DMS53 treated with DMSO at 0.1 percent for 48 hours (cell line): ENCODE measurements around the gene PLCB1.
"Not testable (repeated sequence)": the region's sequence is repeated elsewhere in the genome, so short reads cannot be mapped to it uniquely, and the experiment has no call there.

Experiments used
- DNase-seq: peaks from one replicate; lab custom pipeline; 2025; ENCODE audit not compliant: unreplicated experiment; lab: John Stamatoyannopoulos, UW

Gene PLCB1

DNA sequence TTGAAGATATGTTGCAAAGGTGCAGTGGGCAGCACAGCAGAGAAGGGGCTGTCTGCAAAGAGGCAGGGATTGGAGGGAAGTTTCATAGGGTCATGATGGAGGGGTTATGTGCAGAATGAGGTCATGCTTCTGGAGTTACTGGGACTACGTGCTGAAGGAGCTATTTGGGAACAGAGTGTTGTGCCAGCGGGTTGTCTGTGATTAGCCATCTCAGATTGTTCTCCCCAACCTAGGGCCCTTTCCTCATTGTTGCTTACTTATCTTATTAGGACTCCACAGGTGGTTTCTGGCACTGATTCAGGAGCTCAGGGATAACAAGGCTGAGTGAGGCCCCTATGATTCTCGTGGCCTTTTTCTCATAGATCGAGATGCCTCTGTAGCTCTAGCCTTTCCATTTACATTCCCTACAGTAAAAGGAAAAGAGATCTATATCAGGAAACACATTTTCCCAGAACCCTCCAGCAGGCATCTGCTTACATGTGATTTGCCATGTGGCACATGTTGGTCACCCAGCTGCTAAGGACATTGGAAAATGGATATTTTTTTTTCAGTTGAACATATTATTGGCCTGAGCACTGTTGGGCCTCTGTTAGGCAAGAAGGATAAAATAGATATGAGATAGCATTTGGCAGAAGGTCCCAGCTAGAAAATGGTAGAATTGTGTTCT, 507.2 kb downstream of the PLCB1 start:
- DNase-seq, result no peak

DNA sequence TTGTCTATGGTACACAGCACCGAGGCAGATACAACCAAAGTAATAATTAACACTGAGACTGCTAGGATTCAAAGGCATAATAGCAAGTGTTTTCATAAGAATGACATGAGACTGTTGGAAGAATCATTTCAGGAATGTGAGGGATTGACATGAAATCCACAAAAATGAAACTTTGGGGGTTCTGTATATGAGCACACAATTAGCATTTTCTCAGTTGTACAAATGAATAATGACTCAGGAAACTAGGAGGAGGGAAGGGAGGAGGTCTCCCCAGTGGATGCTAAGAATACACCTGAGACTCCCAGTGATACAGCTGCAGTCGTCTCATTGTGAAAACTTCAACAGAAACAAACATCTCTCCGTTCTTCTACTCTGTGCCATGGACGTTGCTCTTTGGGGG, 508.4 kb downstream of the PLCB1 start:
- no peak for DNase-seq

DNA sequence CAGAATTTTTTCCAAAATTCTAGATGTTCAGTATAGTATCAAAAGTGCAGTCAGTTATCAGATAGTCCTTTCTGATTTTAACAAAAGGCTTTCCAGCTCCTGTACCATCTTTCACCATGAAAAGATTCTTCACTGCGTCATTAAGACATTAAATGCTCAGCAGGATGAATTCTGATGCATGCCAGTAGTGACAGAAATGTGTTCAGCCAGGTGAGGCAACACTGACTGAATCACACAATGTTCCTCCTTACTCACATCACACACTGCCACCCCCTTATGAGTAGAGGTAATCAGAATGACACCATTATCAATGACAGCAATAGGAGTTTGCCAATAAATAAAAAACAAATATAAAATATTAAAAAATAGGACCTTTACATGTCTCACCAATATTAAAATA, 510.2 kb downstream of the PLCB1 start:
- no peak for DNase-seq

- not testable (repeated sequence) for DNase-seq
Observed at GRCh38 chr20:8644468-8644867, 512.4 kb downstream of the PLCB1 start.

GRCh38 chr20:8645326-8645725, 513.3 kb downstream of the PLCB1 start:
- DNase-seq, result no peak

- no peak for DNase-seq
Observed at GRCh38 chr20:8646033-8646441, 514.0 kb downstream of the PLCB1 start.

GRCh38 chr20:8646716-8647115, 514.6 kb downstream of the PLCB1 start:
- no peak for DNase-seq

DNA sequence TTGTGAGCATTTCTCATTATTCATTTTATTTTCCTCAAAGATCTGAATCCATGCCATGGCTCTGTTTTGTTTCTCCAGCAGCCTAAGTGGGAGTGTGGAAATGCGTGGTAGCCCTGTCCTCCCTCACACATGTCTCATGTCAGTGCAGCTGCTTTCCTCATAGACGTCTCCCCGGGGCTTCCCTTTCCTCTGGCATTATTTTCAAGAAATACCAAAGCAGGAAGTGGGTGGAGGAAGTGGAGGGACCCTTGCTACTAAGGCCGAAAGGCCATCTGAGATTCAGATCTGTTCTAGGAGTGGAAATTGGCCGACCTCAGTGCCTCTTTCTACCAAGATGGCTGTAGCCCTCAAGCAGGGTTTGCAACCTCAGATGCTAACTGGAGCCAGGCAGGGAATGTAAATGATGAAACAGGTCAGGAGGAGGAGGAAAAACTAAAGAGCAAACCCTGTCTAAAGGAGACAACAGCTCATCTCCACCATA, 515.9 kb downstream of the PLCB1 start:
- no peak for DNase-seq

- no peak for DNase-seq
Observed at GRCh38 chr20:8648466-8648865, 516.4 kb downstream of the PLCB1 start.

- DNase-seq, result no peak
Observed at GRCh38 chr20:8652396-8652795, 520.3 kb downstream of the PLCB1 start.

DNA sequence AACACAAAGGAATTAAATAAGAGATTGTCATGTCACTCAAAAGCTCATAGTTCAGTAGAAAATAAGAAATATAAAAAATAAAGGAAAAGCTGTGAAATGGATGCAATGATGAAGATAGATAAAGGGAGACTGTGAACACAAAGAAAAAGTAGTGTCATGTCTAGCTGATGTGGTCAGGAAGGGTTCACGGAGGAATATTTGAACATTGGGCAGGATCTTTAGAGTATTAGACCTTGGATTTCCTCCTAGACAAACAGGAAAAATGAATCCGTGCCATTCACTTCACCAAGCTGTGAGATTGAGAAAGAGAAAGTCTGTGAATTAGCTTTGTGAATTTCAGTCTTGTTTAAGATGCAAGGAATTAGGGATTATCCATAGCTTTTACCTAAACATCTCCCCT, 522.4 kb downstream of the PLCB1 start:
- DNase-seq, result no peak

DNA sequence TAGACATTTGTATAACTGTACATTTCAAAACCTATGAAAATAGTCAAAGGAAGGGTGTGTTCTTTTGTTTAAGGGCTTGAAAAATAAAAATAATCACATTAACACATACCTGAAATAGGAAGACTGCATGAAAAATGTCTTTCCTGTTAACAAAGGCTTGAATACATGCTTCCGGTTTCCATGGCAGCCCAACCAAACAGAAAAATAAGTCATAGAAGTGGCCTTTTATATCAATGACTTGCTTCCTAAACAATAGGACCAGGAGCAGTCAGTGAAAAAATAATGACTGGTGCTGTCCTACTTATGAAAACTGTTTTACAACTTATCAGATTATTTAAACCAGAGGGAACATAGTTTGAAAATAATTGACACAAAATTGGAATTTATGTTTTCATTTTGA, 524.3 kb downstream of the PLCB1 start:
- DNase-seq, result no peak

- no peak for DNase-seq
Observed at GRCh38 chr20:8657664-8658063, 525.6 kb downstream of the PLCB1 start.

DNA sequence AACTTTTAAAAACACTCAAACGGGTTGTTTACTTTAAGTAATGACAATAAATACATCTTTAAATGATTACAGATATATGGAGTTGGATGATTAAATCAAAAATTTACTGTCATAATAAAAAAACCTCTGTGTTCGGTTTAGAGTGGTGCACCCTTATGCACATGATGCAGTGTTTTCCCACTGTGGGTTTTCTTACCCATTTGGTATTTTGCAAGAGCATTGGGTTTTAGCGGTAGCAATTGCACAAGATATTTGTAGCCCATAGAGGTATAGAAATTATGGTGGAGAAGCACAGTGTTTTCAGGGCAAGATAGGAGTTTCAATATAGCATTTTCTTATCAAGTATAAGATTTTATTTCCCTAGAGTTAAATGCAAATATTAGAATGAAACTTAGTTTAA, 526.0 kb downstream of the PLCB1 start:
- no peak for DNase-seq

DNA sequence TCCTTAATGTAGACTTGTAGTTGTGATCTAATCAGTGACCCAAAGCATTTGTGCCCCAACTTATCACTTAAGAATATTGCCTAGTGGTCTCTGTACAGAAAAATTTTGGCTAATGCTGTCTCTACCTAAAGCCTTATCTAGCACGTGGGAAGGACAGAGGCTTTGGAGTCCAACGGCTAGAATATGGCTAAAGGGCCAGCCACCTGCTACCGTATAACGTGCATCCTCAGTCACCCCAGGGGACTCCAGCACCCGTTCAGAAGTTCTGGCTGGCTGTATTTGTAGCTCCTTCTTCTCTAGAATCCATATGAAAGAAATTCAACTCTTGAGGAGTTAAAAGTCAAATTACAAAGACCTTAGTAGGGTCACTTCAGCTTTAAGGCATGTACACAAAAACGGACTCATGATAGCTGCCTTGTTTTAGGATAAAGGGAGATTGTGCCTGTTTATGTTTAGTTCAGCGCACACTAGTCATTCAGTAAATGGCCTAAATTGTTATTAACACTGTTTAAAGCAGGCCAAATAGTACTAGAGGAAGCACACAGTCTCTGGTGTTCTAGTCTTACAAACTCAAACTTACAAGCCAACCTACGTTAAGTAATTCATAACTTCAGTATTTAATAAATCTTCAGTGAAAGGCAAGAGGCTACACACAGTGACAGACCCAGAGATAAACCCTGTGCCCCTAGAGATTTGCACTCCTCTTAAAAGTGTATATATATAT, 529.3 kb downstream of the PLCB1 start:
- no peak for DNase-seq

- DNase-seq, result no peak
Observed at GRCh38 chr20:8662433-8662954, 530.4 kb downstream of the PLCB1 start.

- DNase-seq, result no peak
Observed at GRCh38 chr20:8663424-8663823, 531.4 kb downstream of the PLCB1 start.

- no peak for DNase-seq
Observed at GRCh38 chr20:8664778-8665177, 532.7 kb downstream of the PLCB1 start.

DNA sequence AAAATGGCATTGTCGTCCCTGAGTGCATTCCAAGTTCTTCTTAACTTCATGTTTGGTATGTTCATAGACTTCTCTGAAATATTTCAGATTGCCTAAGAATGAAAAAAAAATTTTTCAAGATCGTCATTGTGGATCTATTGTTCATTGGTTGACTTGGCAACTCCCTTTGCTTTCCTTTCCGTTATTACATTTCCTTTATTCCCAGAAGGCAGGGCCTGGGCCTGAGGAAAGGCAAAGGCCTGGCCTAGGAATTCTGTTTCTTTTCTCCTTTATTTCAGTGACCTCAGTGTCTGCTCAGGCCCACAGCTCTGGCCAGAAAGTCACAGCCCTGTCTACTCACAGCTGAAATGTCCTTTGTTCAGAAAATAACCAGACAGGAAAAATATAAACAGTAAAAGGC, 535.2 kb downstream of the PLCB1 start:
- no peak for DNase-seq

GRCh38 chr20:8670207-8670892, 538.3 kb downstream of the PLCB1 start:
- no peak for DNase-seq

DNA sequence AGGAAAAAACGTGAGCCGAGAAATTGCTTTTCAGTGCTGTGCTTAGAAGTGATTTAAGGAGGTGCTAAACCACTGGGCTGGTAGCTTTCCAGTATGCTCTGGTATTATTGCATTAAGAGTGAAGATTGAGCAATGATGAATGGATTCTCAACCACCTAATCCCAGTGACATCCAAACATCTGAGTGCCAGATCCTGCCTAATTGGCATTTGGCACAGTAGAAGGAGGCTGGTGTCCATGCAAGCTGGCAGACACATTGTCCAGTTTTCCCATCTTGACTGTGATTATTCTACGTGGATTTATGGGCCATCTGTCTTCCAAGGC, 538.8 kb downstream of the PLCB1 start:
- DNase-seq, result no peak

DNA sequence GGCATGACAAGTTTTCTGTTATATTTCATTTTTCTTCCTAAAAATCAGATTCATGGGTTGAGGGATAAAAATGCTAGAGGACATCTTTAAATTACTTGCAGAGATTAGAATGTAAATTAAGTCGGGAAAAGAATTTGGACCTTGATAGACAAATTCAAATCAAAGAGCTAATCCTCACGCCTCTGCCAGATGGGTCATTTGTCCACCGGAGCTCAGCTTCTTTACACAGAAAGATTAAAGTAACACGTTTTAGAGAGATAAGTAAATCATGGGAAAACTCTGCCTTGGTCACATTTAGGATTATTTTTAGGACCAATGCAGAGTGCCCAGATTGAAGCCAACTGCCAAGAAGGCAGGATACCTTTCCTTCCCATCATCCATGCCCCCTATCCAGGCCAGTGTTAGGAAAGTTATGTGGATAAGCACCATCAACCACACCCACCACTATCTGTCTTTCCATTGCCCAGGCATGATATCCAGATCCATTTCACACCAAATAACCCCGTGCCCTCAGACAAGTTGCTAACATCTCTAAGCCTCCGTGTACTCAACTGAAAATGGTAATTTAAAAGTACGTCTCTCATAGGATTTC, 539.4 kb downstream of the PLCB1 start:
- DNase-seq, result no peak
